ENCODE results near the gene IFNLR1. TPM values are rescaled to one million over a fixed set of nuclear protein-coding genes. Genes with fewer than 3 reads are reported as not detected.
A peak's percentile ranks its signal among the peaks of the same experiment; 100 is the strongest.

Gene IFNLR1
- total RNA-seq = 1 to 10 TPM; 3.4 to 5.1 (median 4.6) TPM

- H3K4me3 Mint-ChIP-seq = peak within 1 kb of the TSS; percentile 79
- DNase-seq (peak; percentile 67), ATAC-seq (peak; percentile 87 to 88)
- peaks cover 2% of the 10 kb centered on the region for H3K27me3 Mint-ChIP-seq (ENCODE audit: low read depth)
- H3K9me3 Mint-ChIP-seq = peaks cover 4% of the 10 kb centered on the region
- H3K4me1 Mint-ChIP-seq (ENCODE audit: low read depth) = peaks cover 45% of the 10 kb centered on the region
- no peaks in the 10 kb centered on the region for H3K36me3 Mint-ChIP-seq (ENCODE audit: insufficient read depth)
These were observed at the start of gene IFNLR1 for GRCh38 chr1:24186993-24187790. Gene IFNLR1, minus strand, starts transcription at chr1:24187289. Its CDS starts 41 bp downstream, at chr1:24187248.

GRCh38 chr1:24235921-24236788 lies 49.1 kb upstream of the IFNLR1 start:
- H3K4me1 Mint-ChIP-seq (ENCODE audit: low read depth) = peaks cover 9% of the 10 kb centered on the region
- H3K27me3 Mint-ChIP-seq (ENCODE audit: low read depth) = peaks cover 8% of the 10 kb centered on the region
- no peaks in the 10 kb centered on the region for H3K36me3 Mint-ChIP-seq (ENCODE audit: insufficient read depth)
- no peak overlapping the region for H3K4me3 Mint-ChIP-seq
- DNase-seq (no peak), ATAC-seq (peak; percentile 96 to 98)
- peaks cover 3% of the 10 kb centered on the region for H3K9me3 Mint-ChIP-seq

GRCh38 chr1:24233684-24234600 lies 46.9 kb upstream of the IFNLR1 start:
- no peak for ATAC-seq
- peaks cover 9% of the 10 kb centered on the region for H3K4me1 Mint-ChIP-seq (ENCODE audit: low read depth)
- no peak for DNase-seq
- no peak overlapping the region for H3K4me3 Mint-ChIP-seq
- peaks cover 3% of the 10 kb centered on the region for H3K9me3 Mint-ChIP-seq
- no peaks in the 10 kb centered on the region for H3K36me3 Mint-ChIP-seq (ENCODE audit: insufficient read depth)
- peaks cover 8% of the 10 kb centered on the region for H3K27me3 Mint-ChIP-seq (ENCODE audit: low read depth)

- H3K36me3 Mint-ChIP-seq (ENCODE audit: insufficient read depth) = no peaks in the 10 kb centered on the region
- peaks cover 11% of the 10 kb centered on the region for H3K4me1 Mint-ChIP-seq (ENCODE audit: low read depth)
- H3K27me3 Mint-ChIP-seq (ENCODE audit: low read depth) = peaks cover 2% of the 10 kb centered on the region
- H3K4me3 Mint-ChIP-seq = no peak overlapping the region
- H3K9me3 Mint-ChIP-seq = peaks cover 3% of the 10 kb centered on the region
- ATAC-seq (no peak), DNase-seq (no peak)
These were observed 44.6 kb upstream of the IFNLR1 start for GRCh38 chr1:24231701-24232100.

GRCh38 chr1:24228311-24228710 lies 41.2 kb upstream of the IFNLR1 start:
- H3K36me3 Mint-ChIP-seq (ENCODE audit: insufficient read depth) = no peaks in the 10 kb centered on the region
- peak in 1 of 2 donors; percentile 53 for ATAC-seq
- no peaks in the 10 kb centered on the region for H3K9me3 Mint-ChIP-seq
- H3K4me3 Mint-ChIP-seq = no peak overlapping the region
- peaks cover 3% of the 10 kb centered on the region for H3K27me3 Mint-ChIP-seq (ENCODE audit: low read depth)
- no peak for DNase-seq
- H3K4me1 Mint-ChIP-seq (ENCODE audit: low read depth) = peaks cover 5% of the 10 kb centered on the region

GRCh38 chr1:24226749-24227148 lies 39.7 kb upstream of the IFNLR1 start:
- peaks cover 5% of the 10 kb centered on the region for H3K4me1 Mint-ChIP-seq (ENCODE audit: low read depth)
- no peaks in the 10 kb centered on the region for H3K36me3 Mint-ChIP-seq (ENCODE audit: insufficient read depth)
- DNase-seq (no peak), ATAC-seq (no peak)
- no peak overlapping the region for H3K4me3 Mint-ChIP-seq
- H3K27me3 Mint-ChIP-seq (ENCODE audit: low read depth) = peaks cover 5% of the 10 kb centered on the region
- no peaks in the 10 kb centered on the region for H3K9me3 Mint-ChIP-seq

- DNase-seq (no peak), ATAC-seq (no peak)
- H3K4me3 Mint-ChIP-seq = no peak overlapping the region
- H3K36me3 Mint-ChIP-seq (ENCODE audit: insufficient read depth) = no peaks in the 10 kb centered on the region
- H3K27me3 Mint-ChIP-seq (ENCODE audit: low read depth) = peaks cover 8% of the 10 kb centered on the region
- no peaks in the 10 kb centered on the region for H3K9me3 Mint-ChIP-seq
- H3K4me1 Mint-ChIP-seq (ENCODE audit: low read depth) = peaks cover 5% of the 10 kb centered on the region
These were observed 37.7 kb upstream of the IFNLR1 start for GRCh38 chr1:24224761-24225160.

- peaks cover 5% of the 10 kb centered on the region for H3K4me1 Mint-ChIP-seq (ENCODE audit: low read depth)
- no peaks in the 10 kb centered on the region for H3K36me3 Mint-ChIP-seq (ENCODE audit: insufficient read depth)
- no peak for ATAC-seq
- peaks cover 14% of the 10 kb centered on the region for H3K27me3 Mint-ChIP-seq (ENCODE audit: low read depth)
- H3K4me3 Mint-ChIP-seq = no peak overlapping the region
- no peaks in the 10 kb centered on the region for H3K9me3 Mint-ChIP-seq
- no peak for DNase-seq
These were observed 37.0 kb upstream of the IFNLR1 start for GRCh38 chr1:24224086-24224485.

- H3K4me1 Mint-ChIP-seq (ENCODE audit: low read depth) = no peaks in the 10 kb centered on the region
- ATAC-seq = no peak
- no peak overlapping the region for H3K4me3 Mint-ChIP-seq
- peaks cover 23% of the 10 kb centered on the region for H3K27me3 Mint-ChIP-seq (ENCODE audit: low read depth)
- H3K36me3 Mint-ChIP-seq (ENCODE audit: insufficient read depth) = no peaks in the 10 kb centered on the region
- no peak for DNase-seq
- H3K9me3 Mint-ChIP-seq = no peaks in the 10 kb centered on the region
These were observed 35.7 kb upstream of the IFNLR1 start for GRCh38 chr1:24222793-24223192.

GRCh38 chr1:24222008-24222605 lies 35.0 kb upstream of the IFNLR1 start:
- no peaks in the 10 kb centered on the region for H3K36me3 Mint-ChIP-seq (ENCODE audit: insufficient read depth)
- ATAC-seq (no peak), DNase-seq (no peak)
- peaks cover 26% of the 10 kb centered on the region for H3K27me3 Mint-ChIP-seq (ENCODE audit: low read depth)
- no peaks in the 10 kb centered on the region for H3K4me1 Mint-ChIP-seq (ENCODE audit: low read depth)
- H3K9me3 Mint-ChIP-seq = no peaks in the 10 kb centered on the region
- no peak overlapping the region for H3K4me3 Mint-ChIP-seq

GRCh38 chr1:24221246-24221645 lies 34.2 kb upstream of the IFNLR1 start:
- H3K4me3 Mint-ChIP-seq = no peak overlapping the region
- no peaks in the 10 kb centered on the region for H3K36me3 Mint-ChIP-seq (ENCODE audit: insufficient read depth)
- H3K4me1 Mint-ChIP-seq (ENCODE audit: low read depth) = no peaks in the 10 kb centered on the region
- ATAC-seq (no peak), DNase-seq (no peak)
- H3K27me3 Mint-ChIP-seq (ENCODE audit: low read depth) = peaks cover 29% of the 10 kb centered on the region
- no peaks in the 10 kb centered on the region for H3K9me3 Mint-ChIP-seq

- no peaks in the 10 kb centered on the region for H3K4me1 Mint-ChIP-seq (ENCODE audit: low read depth)
- DNase-seq (no peak), ATAC-seq (no peak)
- H3K27me3 Mint-ChIP-seq (ENCODE audit: low read depth) = peaks cover 41% of the 10 kb centered on the region
- H3K36me3 Mint-ChIP-seq (ENCODE audit: insufficient read depth) = no peaks in the 10 kb centered on the region
- H3K4me3 Mint-ChIP-seq = no peak overlapping the region
- H3K9me3 Mint-ChIP-seq = no peaks in the 10 kb centered on the region
These were observed 29.4 kb upstream of the IFNLR1 start for GRCh38 chr1:24216276-24217074.

- Mint-ChIP-seq H3K4me3 (no peak overlapping the region), H3K9me3 (no peaks in the 10 kb centered on the region), H3K4me1 (ENCODE audit: low read depth) (no peaks in the 10 kb centered on the region), H3K27me3 (ENCODE audit: low read depth) (peaks cover 38% of the 10 kb centered on the region), H3K36me3 (ENCODE audit: insufficient read depth) (no peaks in the 10 kb centered on the region)
- ATAC-seq = no peak
- DNase-seq = no peak
These were observed 28.2 kb upstream of the IFNLR1 start for GRCh38 chr1:24215226-24215814.

Measured in activated T-cell treated with anti-CD3 and anti-CD28 coated beads, Interleukin-2, amount 50 U/mL, for 4 hours (primary cell).